Measurements from ENCODE around the gene TM9SF1.

The TM9SF1 gene

DNA sequence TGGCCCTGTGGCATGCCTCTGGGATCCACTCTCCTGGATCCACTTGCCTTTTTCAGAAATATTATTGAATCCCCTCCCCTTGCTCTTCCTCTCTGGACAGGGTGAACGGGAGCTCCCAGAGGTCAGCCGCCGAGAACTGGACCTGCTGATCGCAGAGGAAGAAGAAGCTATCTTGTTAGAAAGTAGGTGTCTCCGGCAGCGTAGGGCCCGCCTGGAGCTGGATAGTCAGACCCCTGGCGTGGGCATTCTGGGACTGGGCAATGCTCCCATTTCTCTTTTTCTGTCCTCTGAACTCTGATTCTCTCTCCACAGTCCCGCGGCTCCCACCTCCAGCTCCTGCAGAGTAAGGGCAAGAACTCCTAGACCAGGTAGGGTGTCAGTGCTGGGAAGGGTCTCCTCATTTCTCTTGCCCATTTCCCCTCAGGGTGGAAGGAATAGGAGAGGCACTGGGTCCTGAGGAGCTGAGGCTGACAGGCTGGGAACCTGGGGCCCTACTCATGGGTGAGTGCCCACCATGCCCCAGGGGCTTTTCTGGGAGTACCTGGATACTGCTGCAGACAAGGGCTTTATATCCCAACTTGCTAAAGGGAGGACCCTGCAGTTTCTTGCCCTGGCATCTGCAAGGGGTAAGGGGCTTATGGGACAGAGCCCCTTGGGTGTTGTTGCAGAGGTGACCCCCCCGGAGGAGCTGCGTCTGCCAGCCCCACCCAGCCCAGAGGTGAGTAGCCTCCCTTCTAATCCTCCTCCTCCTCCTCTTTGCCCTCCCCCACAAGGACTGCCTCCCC is 18.0 kb downstream of the TM9SF1 start:
- no peak for DNase-seq

DNA sequence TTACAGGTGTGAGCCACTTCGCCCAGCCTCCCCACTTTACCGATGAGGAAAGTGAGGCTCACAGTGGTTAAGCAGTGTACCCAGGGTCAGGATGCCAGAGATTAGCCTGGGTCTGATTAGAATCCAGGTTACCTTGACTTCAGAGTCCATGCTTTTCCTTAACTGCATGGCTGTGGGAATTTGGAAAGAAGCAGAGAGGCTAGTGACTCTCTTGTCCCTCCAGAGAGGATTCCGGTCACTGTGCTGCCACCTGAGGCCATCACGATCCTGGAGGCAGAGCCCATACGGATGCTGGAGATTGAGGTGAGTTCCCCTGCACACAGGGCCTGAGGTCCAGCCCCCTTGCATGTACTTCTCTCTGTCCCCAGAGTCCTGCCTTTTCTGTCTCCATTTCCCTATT is 18.6 kb downstream of the TM9SF1 start:
- no peak for DNase-seq

DNA sequence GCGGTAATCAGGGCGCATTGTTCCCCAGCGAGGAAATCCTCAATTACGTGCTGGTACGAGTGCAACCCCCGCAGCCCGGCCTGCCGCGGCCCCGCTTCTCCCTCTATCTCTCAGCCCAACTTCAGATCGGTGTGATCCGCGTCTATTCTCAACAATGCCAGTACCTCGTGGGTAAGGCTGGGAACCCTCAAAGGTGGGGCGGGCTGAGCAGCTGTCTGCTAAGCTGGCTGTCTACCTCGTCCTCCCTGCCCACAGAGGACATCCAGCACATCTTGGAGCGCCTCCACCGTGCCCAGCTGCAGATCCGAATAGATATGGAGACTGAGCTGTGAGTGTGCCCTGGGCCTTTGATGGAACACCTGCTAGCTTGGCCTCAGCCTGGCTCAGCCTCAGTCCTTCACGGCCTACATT is 22.4 kb downstream of the TM9SF1 start:
- no peak for DNase-seq

DNA sequence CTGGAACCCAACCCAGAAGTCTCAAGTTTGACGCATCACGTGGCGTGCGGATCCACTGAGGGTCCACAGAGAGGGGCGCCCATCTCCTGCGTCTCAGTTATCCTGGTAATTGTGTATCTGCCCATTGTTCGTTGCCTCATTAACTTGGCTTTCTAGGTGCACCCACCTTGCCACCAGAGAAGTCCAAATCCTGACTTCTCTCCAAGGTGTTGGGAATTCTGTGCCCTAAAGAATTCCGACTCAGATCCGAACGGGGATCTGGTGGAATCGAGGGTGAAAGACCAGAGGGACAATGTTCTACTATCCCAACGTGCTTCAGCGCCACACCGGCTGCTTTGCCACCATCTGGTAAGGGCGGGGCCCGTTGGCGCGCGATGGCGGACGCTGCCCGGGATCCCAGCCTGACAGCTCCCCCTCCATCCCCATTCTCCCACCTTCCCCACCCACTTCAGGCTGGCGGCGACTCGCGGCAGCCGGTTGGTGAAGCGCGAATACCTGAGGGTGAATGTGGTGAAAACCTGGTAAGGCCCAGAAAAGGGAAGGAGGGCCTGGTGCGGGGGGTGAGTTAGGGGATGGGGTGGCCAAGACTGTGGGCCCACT is 22.9 kb downstream of the TM9SF1 start:
- peak; percentile 32 for DNase-seq

DNA sequence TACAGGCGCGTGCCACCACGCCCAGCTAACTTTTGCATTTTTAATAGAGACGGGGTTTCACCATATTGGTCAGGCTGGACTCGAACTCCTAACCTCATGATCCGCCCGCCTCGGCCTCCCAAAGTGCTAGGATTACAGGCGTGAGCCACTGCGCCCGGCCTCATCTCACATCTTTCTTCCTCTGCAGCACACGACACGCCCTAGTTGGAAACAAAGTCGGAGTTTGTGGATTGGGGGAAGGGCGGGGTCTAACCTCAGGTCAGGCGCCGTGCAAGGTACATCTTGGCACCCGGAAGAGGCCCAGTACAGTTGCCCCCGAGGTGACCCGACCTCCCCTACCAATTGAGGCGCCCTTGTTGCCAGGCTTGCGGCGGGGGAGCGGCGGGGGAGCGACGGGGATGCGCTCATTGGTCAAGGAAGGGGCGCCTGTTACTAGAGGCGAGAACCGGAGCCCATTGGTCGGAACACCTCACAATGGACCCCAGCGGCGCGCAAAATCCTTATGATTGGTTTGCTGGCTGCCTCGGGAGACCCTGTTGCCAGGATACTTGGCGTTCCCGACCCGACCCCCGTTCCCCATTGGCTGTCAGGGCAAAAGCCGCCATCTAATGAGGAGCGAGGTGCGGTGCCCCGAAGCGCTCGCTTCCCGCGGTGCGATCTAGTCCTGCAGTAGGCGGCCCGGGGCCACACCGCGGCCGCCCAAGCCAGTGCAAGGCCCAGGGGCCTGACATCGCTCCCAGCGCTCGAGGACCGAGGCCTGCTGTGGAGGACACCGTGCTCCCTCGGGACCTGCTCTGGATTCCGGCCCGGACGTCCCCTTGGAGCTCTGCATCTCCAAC is 23.6 kb downstream of the TM9SF1 start, which contains the start of gene REC8:
TSS of gene REC8 (plus strand) at position 659 of the 839 bp plus-strand sequence. CDS start 473 bp downstream, outside the sequence.
- DNase-seq = peak; percentile 98

DNA sequence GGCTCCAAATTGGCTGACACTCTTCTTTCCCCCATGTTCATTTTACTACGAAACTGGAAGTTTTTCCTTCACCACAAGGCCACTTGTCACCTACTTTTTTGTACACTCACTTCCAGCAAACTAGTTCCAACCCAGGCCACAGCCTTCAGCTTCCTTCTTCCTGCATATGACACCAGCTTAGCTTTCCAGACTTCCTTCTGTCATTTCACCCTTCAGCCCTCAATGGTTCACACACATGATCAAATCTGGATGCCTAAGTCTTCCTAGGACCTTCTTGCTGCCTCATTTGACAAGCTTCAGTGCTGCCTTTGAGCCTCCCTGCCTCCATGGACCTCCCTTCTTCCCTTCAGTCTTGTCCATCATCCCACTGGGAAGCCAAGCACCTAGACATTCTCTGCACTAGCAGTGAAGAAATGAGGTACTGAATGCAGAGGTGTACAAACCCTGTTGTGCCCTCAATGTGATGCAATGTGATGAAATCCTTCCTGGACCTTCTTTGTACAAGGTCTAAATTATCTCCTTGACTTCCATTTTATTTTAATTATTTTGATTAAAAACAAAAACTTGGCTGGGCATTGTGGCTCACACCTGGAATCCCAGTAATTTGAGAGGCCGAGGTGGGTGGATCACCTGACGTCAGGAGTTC is 27.6 kb downstream of the TM9SF1 start:
- DNase-seq = no peak

DNA sequence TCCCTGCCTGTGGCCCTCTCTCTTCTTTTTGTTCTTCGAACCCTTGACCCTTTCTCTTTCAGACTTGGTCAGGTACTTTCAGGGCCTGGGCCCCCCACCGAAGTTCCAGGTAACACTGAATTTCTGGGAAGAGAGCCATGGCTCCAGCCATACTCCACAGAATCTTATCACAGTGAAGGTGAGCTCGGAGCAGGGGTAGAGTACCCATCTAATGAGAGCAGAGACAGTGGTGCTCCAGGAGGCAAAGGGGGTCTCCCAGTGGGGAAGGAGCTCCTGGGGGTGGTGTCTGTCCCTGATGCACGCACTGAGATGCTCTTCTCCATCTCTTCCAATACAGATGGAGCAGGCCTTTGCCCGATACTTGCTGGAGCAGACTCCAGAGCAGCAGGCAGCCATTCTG is 29.5 kb downstream of the TM9SF1 start:
- no peak for DNase-seq

DNA sequence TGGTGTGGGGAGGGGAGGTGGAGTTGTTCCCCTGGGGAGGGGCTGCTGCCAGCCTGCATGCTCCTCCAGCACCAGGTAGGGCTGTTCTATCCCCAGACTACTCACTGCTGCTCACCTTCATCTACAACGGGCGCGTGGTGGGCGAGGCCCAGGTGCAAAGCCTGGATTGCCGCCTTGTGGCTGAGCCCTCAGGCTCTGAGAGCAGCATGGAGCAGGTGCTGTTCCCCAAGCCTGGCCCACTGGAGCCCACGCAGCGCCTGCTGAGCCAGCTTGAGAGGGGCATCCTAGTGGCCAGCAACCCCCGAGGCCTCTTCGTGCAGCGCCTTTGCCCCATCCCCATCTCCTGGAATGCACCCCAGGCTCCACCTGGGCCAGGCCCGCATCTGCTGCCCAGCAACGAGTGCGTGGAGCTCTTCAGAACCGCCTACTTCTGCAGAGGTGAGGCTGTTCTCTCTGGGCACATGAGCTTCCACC is 30.7 kb downstream of the TM9SF1 start:
- no peak for DNase-seq

DNA sequence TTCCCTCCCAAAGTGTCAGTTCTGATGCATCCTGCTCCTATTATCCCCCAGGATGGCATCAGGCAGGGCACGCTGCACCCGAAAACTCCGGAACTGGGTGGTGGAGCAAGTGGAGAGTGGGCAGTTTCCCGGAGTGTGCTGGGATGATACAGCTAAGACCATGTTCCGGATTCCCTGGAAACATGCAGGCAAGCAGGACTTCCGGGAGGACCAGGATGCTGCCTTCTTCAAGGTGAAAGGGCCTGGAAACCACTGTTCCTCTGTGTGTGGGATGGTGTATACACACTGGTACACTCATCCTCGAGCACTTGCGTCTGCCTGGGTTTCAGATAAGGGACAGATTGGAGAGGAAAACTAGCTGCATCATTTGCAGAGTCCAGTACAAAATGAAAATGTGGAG is 33.1 kb downstream of the TM9SF1 start:
- no peak for DNase-seq

DNA sequence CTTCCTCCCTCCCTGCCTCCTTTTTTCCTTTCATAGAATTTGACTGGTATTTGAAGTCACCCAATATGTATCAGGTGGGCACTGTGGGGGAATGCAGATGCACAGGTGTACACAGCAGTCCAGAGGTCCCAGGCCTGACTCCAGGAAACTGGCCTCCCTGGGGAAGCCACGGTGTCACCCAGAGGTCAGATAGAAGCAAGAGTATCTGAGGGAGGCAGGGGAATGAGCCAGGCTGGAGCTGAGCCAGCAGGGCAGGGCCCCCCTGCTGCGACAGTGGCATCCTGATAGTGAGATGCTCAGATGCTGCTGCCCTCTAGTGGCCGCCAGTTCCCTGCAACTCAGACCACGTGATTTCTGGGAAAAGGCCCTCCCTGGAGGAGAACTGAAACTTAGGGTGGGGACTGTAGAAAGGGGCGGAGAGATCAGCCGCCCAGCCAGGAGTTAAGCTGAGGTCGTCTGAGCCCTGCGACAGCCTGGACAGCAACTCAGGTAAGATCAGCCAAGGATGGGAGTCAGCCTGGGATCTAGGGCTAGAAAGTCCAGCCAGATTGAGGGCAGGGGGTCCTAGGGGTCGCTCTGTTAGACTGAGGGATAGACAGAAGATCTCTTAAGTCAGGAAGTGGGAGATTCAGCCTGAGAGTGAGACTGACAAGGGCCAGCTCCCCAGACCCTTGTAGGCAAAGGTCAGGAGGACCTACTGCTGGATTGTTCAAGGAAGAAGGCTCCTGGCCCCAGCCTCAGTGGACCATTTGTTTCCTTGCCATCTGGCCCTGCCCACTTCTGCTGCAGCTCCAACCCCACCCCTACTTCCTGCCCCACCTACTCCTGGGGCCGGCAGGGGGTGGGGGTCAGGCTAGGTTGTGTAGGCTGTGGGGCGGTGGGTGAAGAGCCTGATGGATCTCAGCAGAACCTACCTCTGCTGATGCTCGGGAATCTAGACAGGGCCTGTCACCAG is 34.1 kb downstream of the TM9SF1 start, which contains the start of gene IRF9:
TSS of gene IRF9 (plus strand) at position 416 of the 955 bp plus-strand sequence. CDS start 880 bp downstream, outside the sequence.
- DNase-seq = peak; percentile 94

DNA sequence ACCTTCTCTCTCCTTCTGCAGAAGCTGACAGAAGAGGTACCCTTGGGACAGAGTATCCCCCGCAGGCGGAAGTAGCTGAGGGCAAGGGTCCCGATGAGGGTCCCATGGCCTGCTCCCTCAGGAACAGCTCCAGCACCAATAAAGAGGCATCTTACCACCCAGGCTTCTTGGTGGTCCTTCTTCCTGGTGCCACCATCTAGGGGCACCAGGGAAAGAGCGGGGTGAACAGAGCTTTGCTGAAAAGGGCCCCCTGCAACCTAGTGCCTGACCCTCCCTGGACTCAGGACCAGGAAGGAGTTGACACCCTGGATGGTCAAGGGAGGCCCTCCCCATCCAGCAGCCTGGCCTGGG is 34.8 kb downstream of the TM9SF1 start:
- no peak for DNase-seq

DNA sequence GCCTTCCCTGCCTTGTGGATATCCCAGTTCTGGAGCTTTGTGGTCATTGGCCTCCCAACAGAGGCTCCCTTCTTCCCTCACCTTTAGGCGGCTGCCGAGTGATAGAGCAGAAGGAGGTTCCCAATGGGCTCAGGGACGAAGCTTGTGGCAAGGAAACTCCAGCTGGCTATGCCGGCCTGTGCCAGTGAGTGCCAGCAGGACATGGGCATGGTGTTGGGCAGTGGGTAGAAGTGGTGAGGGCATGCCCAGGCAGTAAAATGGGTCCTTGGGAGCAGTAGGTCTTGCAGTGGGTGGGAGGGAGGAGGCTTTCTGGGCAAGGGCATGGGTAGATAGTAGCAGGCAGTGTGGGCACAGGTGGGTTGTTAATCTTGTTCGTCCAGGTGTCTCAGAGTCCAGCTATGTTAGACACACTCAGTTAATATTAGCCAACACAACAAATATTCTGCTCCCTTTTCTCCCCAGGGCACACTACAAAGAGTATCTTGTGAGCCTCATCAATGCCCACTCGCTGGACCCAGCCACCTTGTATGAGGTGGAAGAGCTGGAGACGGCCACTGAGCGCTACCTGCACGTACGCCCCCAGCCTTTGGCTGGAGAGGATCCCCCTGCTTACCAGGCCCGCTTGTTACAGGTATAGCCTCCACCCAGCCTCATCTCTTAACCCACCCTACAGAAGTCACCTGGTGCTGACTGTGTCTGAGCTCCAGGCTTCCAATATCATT is 35.3 kb downstream of the TM9SF1 start:
- DNase-seq = no peak

DNA sequence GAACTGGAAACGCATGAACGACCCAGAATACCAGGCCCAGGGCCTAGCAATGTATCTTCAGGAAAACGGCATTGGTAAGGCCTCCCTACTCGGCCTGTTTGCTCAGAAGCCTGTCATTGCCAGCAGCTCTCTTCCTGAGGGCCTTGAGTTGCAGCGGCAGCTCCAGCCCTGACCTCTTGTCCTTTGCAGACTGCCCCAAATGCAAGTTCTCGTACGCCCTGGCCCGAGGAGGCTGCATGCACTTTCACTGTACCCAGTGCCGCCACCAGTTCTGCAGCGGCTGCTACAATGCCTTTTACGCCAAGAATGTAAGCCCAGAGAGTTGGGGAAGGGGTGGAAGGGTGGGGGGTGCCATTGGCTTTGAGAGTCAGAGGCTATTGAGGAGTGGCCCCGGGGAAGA is 37.9 kb downstream of the TM9SF1 start:
- DNase-seq = no peak

DNA sequence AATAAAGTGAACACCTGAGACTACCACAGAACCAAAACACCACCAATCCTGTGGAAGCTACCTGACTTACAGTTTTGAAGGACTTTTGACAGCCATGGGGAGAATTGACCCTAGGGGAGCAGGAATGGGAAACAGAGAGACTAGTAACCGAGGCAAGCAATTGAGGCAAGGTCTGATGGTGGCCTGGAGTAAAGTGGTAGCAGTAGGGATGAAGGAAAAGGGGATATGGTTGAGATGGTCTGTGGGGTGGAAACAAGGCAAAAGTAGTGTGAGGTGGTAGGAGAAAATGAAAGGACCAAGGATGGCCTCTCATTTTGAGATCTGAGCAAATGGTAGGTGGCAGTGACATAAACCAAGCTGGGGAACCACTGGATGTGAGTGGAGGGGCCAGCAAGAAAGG is 38.4 kb downstream of the TM9SF1 start:
- DNase-seq = no peak

DNA sequence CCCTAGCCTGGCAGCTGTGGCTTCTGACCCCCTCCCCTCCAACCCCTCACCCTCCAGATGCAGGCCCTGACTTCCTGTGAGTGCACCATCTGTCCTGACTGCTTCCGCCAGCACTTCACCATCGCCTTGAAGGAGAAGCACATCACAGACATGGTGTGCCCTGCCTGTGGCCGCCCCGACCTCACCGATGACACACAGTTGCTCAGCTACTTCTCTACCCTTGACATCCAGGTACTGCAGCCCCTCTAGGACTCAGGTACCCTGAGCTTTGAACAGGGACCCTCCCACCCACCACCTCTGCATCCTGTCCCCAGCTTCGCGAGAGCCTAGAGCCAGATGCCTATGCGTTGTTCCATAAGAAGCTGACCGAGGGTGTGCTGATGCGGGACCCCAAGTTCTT is 40.1 kb downstream of the TM9SF1 start:
- no peak for DNase-seq

DNA sequence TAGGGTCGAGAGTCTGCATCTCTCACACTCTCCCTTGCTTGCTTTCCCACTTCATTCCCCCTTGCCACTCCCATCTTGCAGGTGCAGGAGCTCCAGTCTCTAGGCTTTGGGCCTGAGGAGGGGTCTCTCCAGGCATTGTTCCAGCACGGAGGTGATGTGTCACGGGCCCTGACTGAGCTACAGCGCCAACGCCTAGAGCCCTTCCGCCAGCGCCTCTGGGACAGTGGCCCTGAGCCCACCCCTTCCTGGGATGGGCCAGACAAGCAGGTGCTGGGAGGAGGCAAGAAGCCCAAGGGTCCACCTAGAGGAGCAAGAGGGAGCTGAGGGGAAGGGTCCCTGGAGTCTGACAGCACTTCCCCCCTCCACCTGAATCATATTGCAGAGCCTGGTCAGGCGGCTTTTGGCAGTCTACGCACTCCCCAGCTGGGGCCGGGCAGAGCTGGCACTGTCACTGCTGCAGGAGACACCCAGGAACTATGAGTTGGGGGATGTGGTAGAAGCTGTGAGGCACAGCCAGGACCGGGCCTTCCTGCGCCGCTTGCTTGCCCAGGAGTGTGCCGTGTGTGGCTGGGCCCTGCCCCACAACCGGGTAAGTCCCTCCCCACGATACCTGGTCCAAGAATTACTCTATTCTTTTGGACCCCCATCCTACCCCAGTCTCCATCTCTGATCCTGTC is 43.7 kb downstream of the TM9SF1 start:
- DNase-seq = no peak

DNA sequence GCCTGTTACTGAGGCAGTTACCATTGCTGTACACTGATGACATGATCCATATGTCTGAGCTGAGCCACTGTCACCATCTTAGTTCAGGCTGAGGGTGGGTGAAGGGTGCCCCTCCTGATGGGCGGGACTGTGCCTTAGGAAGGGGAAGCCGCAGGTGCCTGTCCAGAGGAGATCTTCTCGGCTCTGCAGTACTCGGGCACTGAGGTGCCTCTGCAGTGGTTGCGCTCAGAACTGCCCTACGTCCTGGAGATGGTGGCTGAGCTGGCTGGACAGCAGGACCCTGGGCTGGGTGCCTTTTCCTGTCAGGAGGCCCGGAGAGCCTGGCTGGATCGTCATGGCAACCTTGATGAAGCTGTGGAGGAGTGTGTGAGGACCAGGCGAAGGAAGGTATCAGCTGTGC is 44.2 kb downstream of the TM9SF1 start:
- no peak for DNase-seq

DNA sequence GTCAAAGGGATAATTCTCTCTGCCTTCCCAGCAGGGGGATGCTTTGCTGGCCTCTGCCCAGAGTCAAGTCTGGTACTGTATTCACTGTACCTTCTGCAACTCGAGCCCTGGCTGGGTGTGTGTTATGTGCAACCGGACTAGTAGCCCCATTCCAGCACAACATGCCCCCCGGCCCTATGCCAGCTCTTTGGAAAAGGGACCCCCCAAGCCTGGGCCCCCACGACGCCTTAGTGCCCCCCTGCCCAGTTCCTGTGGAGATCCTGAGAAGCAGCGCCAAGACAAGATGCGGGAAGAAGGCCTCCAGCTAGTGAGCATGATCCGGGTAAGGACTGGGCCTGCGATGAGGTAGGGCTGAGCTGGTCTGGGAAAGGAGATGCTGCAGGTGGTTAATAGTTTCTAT is 44.7 kb downstream of the TM9SF1 start:
- no peak for DNase-seq

DNA sequence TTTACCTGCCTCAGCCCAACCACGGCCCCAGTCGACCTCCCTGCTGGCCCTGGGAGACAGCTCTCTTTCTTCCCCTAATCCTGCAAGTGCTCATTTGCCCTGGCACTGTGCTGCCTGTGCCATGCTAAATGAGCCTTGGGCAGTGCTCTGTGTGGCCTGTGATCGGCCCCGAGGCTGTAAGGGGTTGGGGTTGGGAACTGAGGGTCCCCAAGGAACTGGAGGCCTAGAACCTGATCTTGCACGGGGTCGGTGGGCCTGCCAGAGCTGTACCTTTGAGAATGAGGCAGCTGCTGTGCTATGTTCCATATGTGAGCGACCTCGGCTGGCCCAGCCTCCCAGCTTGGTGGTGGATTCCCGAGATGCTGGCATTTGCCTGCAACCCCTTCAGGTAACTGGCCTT is 45.2 kb downstream of the TM9SF1 start:
- no peak for DNase-seq

DNA sequence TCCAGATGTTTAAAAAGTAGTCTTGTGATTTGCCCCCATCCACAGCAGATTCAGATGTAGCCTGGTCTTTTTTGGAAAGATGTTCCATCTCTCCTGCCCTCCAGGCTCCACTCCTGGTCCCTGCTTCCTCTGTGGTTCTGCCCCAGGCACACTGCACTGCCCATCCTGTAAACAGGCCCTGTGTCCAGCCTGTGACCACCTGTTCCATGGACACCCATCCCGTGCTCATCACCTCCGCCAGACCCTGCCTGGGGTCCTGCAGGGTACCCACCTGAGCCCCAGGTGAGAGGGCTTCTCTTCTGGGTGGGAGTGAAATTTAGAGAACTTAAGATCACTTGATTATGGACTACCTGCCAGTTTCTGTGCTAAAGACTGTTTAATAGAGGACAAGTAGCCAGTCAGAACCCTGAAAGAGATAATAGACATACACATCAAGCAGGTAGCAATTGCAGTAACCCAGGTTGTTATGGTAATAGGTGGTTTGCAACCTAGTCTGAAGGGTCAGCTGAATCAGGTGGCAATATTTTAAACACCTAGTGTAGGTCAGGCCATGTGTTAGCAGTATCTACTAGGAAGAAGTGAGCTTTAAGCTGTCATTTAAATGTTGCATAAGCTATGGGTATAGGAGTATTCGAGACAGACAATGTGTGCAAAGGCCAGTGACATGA is 45.8 kb downstream of the TM9SF1 start:
- DNase-seq = no peak

Data from NCI-H1694 treated with DMSO at 0.1 percent for 48 hours (cell line).